B cell (primary cell): ENCODE data around the gene ASTN2. TPM values are rescaled to one million over a fixed set of nuclear protein-coding genes. Genes with fewer than 3 reads are reported as not detected.

ENCODE experiments used
- ATAC-seq: fragments of 200-7000 bp; cut with Tn5 transposase; one replicate; pipeline ENCODE4 v1.10.0; 2021; ENCODE audit warnings: low read depth, mild to moderate bottlenecking, moderate number of reproducible peaks, moderate library complexity
- CTCF ChIA-PET: fragments of 350-600 bp; sonication (Branson Sonifier 250); formaldehyde crosslinking; loops from one replicate; lab custom pipeline; 2021; ENCODE audit warnings: antibody characterized with exemption, inconsistent platforms; lab: Charles Lee
- POLR2A ChIA-PET: fragments of 350-600 bp; sonication (Branson Sonifier 250); formaldehyde crosslinking; loops from one replicate; lab custom pipeline; 2021; ENCODE audit warnings: antibody characterized with exemption; lab: Charles Lee
- DNase-seq: peaks from one replicate; pipeline ENCODE4 v3.0.0; 2013
- H2AFZ ChIP-seq: 2 replicates; pipeline ENCODE4 v1.6.1; 2012; ENCODE audit warnings: mild to moderate bottlenecking, low read depth, low read length; ENCODE audit not compliant: insufficient read depth, poor library complexity, severe bottlenecking
- H3K27ac ChIP-seq, 2 donors: 1 replicate in 1 of 2; 2 replicates in 1 of 2; pipeline ENCODE4 v1.5.1; 2012 to 2013; ENCODE audit warnings: low read length in 2 of 2, mild to moderate bottlenecking in 2 of 2, moderate library complexity in 1 of 2
- H3K27me3 ChIP-seq, 4 experiments: fragments of 200-600 bp in 1 of 4; sonication (generic) in 1 of 4; replicated peaks in 1 of 4; 1 replicate in 2 of 4; 2 replicates in 2 of 4; pipeline versions ENCODE4 v1.6.1 to v1.7.0; 2013 to 2016; ENCODE audit warnings: low read length in 3 of 4, mild to moderate bottlenecking in 2 of 4, mixed read lengths in 1 of 4, moderate library complexity in 1 of 4; ENCODE audit not compliant: insufficient read depth in 4 of 4, control insufficient read depth in 3 of 4; ENCODE audit errors: control extremely low read depth in 1 of 4
- H3K36me3 ChIP-seq, 2 experiments: replicated peaks in 1 of 2; 1 replicate in 1 of 2; 2 replicates in 1 of 2; pipeline versions ENCODE4 v1.6.1 to v1.7.1; 2013; ENCODE audit warnings: low read length in 1 of 2; ENCODE audit not compliant: insufficient read depth in 2 of 2, control insufficient read depth in 1 of 2; ENCODE audit errors: control extremely low read depth in 1 of 2, extremely low read depth in 1 of 2
- H3K4me1 ChIP-seq, 2 donors: fragments of 200-600 bp in 1 of 2; sonication (generic) in 1 of 2; 1 replicate in 1 of 2; 2 replicates in 1 of 2; pipeline versions ENCODE4 v1.5.1 to v1.6.1; 2013 to 2017; ENCODE audit warnings: low read length in 2 of 2; ENCODE audit not compliant: control insufficient read depth in 2 of 2, insufficient read depth in 2 of 2
- H3K4me2 ChIP-seq: replicated peaks from 2 replicates; pipeline ENCODE3; 2012; ENCODE audit warnings: mild to moderate bottlenecking, low read depth, low read length; ENCODE audit not compliant: poor library complexity, severe bottlenecking
- H3K4me3 ChIP-seq, 5 experiments: fragments of 200-600 bp in 1 of 5; sonication (generic) in 1 of 5; 1 replicate in 3 of 5; 2 replicates in 2 of 5; pipeline versions ENCODE4 v1.5.1 to v1.7.0; 2011 to 2016; ENCODE audit warnings: low read length in 4 of 5, mild to moderate bottlenecking in 4 of 5, low read depth in 2 of 5, control low read depth in 1 of 5, moderate library complexity in 1 of 5; ENCODE audit not compliant: insufficient read depth in 1 of 5; ENCODE audit errors: control extremely low read depth in 1 of 5, extremely low read depth in 1 of 5
- H3K79me2 ChIP-seq: fragments of 200-600 bp; sonication (generic); one replicate; pipeline ENCODE4 v1.6.0; 2016; ENCODE audit warnings: low read length; ENCODE audit not compliant: control insufficient read depth, insufficient read depth
- H3K9ac ChIP-seq: fragments of 200-600 bp; sonication (generic); 2 replicates; pipeline ENCODE4 v1.6.1; 2017; ENCODE audit warnings: mild to moderate bottlenecking, low read length, moderate library complexity
- H3K9me3 ChIP-seq, 3 donors: one replicate each; pipeline versions ENCODE4 v1.6.1 to v1.7.1; 2013; ENCODE audit warnings: low read length in 2 of 3; ENCODE audit not compliant: control insufficient read depth in 2 of 3, insufficient read depth in 1 of 3; ENCODE audit errors: control extremely low read depth in 1 of 3
- H4K20me1 ChIP-seq: 2 replicates; pipeline ENCODE4 v1.6.0; 2012; ENCODE audit warnings: mild to moderate bottlenecking, low read length; ENCODE audit not compliant: insufficient read depth, control insufficient read depth, poor library complexity, severe bottlenecking
- H3K27ac Mint-ChIP-seq: one replicate; pipeline ENCODE4 v1.8.0; 2021; ENCODE audit warnings: mixed read lengths
- H3K27me3 Mint-ChIP-seq: one replicate; pipeline ENCODE4 v1.8.0; 2021; ENCODE audit warnings: mixed read lengths
- H3K4me1 Mint-ChIP-seq: one replicate; pipeline ENCODE4 v1.8.0; 2021; ENCODE audit warnings: mixed read lengths
- H3K4me3 Mint-ChIP-seq: one replicate; pipeline ENCODE4 v1.8.0; 2021; ENCODE audit warnings: mixed read lengths
- H3K9me3 Mint-ChIP-seq: one replicate; pipeline ENCODE4 v1.8.0; 2022; ENCODE audit warnings: mixed read lengths; ENCODE audit not compliant: insufficient read depth
- EZH2 ChIP-seq: IDR thresholded peaks from 2 replicates; pipeline ENCODE4 v1.6.1; 2012; ENCODE audit warnings: borderline replicate concordance, low read depth, mild to moderate bottlenecking, moderate library complexity, low read length; ENCODE audit not compliant: insufficient read depth, poor library complexity, severe bottlenecking
- WGBS: methylation state at CpG from one replicate; pipeline ENCODE4 v1.1.5; 2013; ENCODE audit warnings: missing lambda C conversion rate; ENCODE audit not compliant: insufficient coverage; 5-methylcytosine and 5-hydroxymethylcytosine counted together
- intact Hi-C: fragments of 100-400 bp; cut with micrococcal nuclease; formaldehyde crosslinking; loops from one replicate; pipeline ENCODE4 v1.10.0; 2022
- polyA plus RNA-seq: library from polyadenylated mRNA; depleted of rRNA; stranded (reverse); fragments of >200 nt; gene quantifications from 2 replicates; pipeline ENCODE4 v1.2.3, GENCODE V29; 2012
- total RNA-seq, 2 donors: library from RNA; stranded (reverse); fragments of 120-200 nt in 1 of 2; gene quantifications; 1 replicate in 1 of 2; 2 replicates in 1 of 2; pipeline versions ENCODE4 v1.2.3 to v1.2.4, GENCODE V29; 2013 to 2022
- TF ChIP-seq, protein P1 (sequence below): fragments of 200-600 bp; IDR thresholded peaks from one replicate; pipeline ENCODE4 v1.8.0; 2022; ENCODE audit warnings: antibody characterized with exemption, mild to moderate bottlenecking

Gene ASTN2
- total and polyA plus RNA-seq, 2 donors (not counting 1 experiment from before 2014, with no cell fraction given): 1.2 to 3.6 TPM

DNA sequence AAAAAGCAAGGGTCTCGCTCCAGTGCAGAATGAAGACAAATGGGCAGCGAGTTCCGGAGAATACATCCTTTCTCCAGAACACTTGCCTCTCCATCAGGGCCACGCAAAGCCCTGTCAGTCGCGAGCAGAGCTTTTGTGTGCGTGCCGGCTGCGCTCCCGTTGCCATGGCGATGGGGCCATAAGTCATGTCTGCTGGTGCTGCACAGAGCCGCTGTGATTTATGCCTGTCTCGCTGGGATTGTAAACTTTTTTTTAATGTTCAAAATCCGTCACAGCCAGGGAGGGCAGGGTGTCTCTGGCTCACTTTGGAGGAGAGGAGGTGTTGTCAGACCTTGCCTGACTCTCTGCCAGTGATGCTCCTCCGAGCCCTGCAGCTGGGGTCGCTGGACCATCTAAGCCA, 455.0 kb downstream of the ASTN2 start:
- Histone ChIP-seq H3K27ac (no peak overlapping the region), H3K27me3 (no peaks in the 10 kb centered on the region), H3K4me3 (no peak overlapping the region), H3K4me2 (no peak overlapping the region), H3K9me3 (no peaks in the 10 kb centered on the region), H3K4me1 (no peaks in the 10 kb centered on the region), H3K9ac (no peak overlapping the region), H3K79me2 (no peaks in the 10 kb centered on the region), H3K36me3 (no peaks in the 10 kb centered on the region), H2AFZ (no peak overlapping the region), H4K20me1 (no peaks in the 10 kb centered on the region)
- Mint-ChIP-seq H3K27ac (no peak overlapping the region), H3K27me3 (peaks cover 16% of the 10 kb centered on the region), H3K9me3 (no peaks in the 10 kb centered on the region), H3K4me1 (peaks cover 9% of the 10 kb centered on the region), H3K4me3 (no peak overlapping the region)
- DNase-seq: no peak
- ATAC-seq: no peak
- ChIA-PET CTCF (no interaction called here), POLR2A (no interaction called here)
- intact Hi-C loops: no loop called here
- no peak for TF ChIP-seq EZH2
- TF ChIP-seq, protein P1, sequence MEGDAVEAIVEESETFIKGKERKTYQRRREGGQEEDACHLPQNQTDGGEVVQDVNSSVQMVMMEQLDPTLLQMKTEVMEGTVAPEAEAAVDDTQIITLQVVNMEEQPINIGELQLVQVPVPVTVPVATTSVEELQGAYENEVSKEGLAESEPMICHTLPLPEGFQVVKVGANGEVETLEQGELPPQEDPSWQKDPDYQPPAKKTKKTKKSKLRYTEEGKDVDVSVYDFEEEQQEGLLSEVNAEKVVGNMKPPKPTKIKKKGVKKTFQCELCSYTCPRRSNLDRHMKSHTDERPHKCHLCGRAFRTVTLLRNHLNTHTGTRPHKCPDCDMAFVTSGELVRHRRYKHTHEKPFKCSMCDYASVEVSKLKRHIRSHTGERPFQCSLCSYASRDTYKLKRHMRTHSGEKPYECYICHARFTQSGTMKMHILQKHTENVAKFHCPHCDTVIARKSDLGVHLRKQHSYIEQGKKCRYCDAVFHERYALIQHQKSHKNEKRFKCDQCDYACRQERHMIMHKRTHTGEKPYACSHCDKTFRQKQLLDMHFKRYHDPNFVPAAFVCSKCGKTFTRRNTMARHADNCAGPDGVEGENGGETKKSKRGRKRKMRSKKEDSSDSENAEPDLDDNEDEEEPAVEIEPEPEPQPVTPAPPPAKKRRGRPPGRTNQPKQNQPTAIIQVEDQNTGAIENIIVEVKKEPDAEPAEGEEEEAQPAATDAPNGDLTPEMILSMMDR: no peak
- 21% methylated on average over 16 of the region's 16 CpGs for WGBS

DNA sequence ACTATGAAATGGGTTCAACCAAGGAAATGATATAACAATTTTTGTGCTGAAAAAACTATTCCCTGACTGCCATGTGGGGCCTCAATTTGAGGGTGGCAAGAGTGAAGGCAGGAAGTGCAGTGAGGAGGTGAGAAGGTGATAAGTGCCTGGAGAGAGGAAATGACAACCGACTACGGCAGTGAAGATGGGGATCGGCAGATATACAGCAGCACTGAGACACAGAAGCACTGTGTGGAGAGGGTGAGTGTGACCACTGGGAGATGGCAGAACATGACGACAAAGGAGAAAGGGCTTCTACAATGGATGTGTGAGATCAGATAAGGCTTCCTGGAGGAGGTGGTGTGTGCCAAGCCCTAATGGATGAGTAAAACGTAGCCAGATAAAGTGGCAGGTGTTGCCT, 456.0 kb downstream of the ASTN2 start:
- DNase-seq (no peak), ATAC-seq (no peak)
- Histone ChIP-seq H3K4me1 (no peaks in the 10 kb centered on the region), H3K9me3 (no peaks in the 10 kb centered on the region), H3K27me3 (no peaks in the 10 kb centered on the region), H3K4me3 (no peak overlapping the region), H3K4me2 (no peak overlapping the region), H3K36me3 (no peaks in the 10 kb centered on the region), H3K9ac (no peak overlapping the region), H2AFZ (peak overlapping the region; percentile 25), H3K27ac (no peak overlapping the region), H4K20me1 (no peaks in the 10 kb centered on the region), H3K79me2 (no peaks in the 10 kb centered on the region)
- no peaks in the 10 kb centered on the region for H3K9me3 Mint-ChIP-seq
- H3K4me3 Mint-ChIP-seq: no peak overlapping the region
- H3K27me3 Mint-ChIP-seq: peaks cover 16% of the 10 kb centered on the region
- POLR2A ChIA-PET: no interaction called here
- CTCF ChIA-PET: no interaction called here
- H3K4me1 Mint-ChIP-seq: peaks cover 9% of the 10 kb centered on the region
- TF ChIP-seq, protein P1: no peak
- no peak for TF ChIP-seq EZH2
- 4% methylated on average over 5 of the region's 5 CpGs for WGBS
- H3K27ac Mint-ChIP-seq: no peak overlapping the region
- intact Hi-C loops: no loop called here
